Left lung (tissue), 10 donors: Measurements from ENCODE around the gene DRAXIN. TPM values are rescaled to one million over a fixed set of nuclear protein-coding genes. Genes with fewer than 3 reads are reported as not detected.

Source experiments
- ATAC-seq: fragments of 200-7000 bp; cut with Tn5 transposase; one replicate; pipeline ENCODE4 v1.9.1; 2020; ENCODE audit warnings: moderate library complexity
- DNase-seq, 4 donors: peaks; one replicate each; pipeline ENCODE4 v3.0.0-alpha.2; 2013 to 2020
- H3K27ac ChIP-seq, 2 donors: fragments of 200-600 bp; sonication (generic) in 1 of 2; one replicate each; pipeline versions ENCODE4 v1.5.0 to v1.8.0; 2020 to 2021
- H3K27me3 ChIP-seq, 2 donors: fragments of 200-600 bp; sonication (generic) in 1 of 2; one replicate each; pipeline versions ENCODE4 v1.5.0 to v1.8.0; 2020 to 2021
- H3K36me3 ChIP-seq, 2 donors: fragments of 200-600 bp; sonication (generic) in 1 of 2; one replicate each; pipeline versions ENCODE4 v1.5.0 to v1.8.0; 2020 to 2021
- H3K4me1 ChIP-seq, 2 donors: fragments of 200-600 bp; one replicate each; pipeline ENCODE4 v1.8.0; 2021
- H3K4me3 ChIP-seq, 2 donors: fragments of 200-600 bp; sonication (generic) in 1 of 2; one replicate each; pipeline versions ENCODE4 v1.5.0 to v1.8.0; 2020 to 2021; ENCODE audit warnings: mild to moderate bottlenecking in 1 of 2
- H3K9me3 ChIP-seq, 2 donors: fragments of 200-600 bp; sonication (generic) in 1 of 2; one replicate each; pipeline versions ENCODE4 v1.5.0 to v1.8.0; 2020 to 2021
- intact Hi-C, 2 donors: fragments of 100-400 bp; cut with DNase I; formaldehyde crosslinking; loops; one replicate each; pipeline versions ENCODE4 v1.11.2 to v1.14.2; 2022
- polyA plus RNA-seq, 6 donors: library from polyadenylated mRNA; unstranded; fragments of 120-200 nt; gene quantifications; one replicate each; pipeline ENCODE4 v1.2.1, GENCODE V29; 2013; ENCODE audit not compliant: insufficient read length in 6 of 6
- total RNA-seq, 2 donors: library from RNA; stranded (reverse); fragmentation: NEBNext Ultra II Directional; extraction: Animal tissue kit (Norgen Biotek cat#: 25700); gene quantifications; one replicate each; pipeline ENCODE4 v1.2.1, GENCODE V29; 2021
- TF ChIP-seq, protein P1 (sequence below), 2 donors: fragments of 200-600 bp; sonication (generic) in 1 of 2; IDR thresholded peaks; one replicate each; pipeline versions ENCODE4 v1.5.0 to v1.8.0; 2021; ENCODE audit warnings: antibody characterized with exemption in 2 of 2
- donor health status: DM: no; HTN: yes; CAD: no.
- donor health status: DM: no; HTN: no; CAD: no.

Gene DRAXIN
- total and polyA plus RNA-seq, 8 donors = 0.10 to 3.2 (median 2.3) TPM

DNA sequence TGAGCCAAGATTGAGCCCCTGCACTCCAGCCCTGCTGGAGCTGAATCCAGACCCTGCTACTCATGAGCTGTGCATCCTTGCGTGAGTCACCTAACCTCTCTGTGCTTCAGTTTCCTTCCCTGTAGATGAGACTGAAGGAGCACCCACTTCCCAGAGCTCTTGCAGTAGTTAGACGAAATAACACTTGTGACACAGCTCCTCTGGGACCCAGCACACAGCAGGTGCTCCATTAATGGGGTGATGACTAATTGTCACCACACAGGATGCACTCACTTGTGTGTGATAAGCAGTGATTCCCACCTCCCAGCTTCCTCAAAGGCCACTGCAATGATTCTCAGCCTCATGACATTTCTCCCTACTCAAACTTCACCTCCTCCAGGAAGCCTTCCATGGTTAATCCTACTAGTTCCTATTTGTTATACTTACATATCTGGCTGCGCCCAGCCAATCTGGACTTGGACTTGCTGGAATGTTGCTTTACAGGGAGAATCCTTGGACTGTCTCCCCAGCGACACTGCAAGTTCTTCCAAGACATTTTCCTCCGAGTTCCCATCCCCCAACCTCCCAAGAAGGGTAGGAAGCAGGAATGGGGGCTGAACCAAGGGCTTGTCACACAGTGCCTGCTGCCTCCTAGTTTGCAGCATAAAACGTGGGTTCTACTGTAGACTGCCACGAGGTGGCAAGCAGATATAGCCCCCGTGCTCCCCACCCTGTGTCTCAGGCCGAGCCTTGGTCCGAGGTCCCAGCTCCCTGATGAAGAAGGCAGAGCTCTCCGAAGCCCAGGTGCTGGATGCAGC, 17.2 kb downstream of the DRAXIN start:
- DNase-seq = no peak

DNA sequence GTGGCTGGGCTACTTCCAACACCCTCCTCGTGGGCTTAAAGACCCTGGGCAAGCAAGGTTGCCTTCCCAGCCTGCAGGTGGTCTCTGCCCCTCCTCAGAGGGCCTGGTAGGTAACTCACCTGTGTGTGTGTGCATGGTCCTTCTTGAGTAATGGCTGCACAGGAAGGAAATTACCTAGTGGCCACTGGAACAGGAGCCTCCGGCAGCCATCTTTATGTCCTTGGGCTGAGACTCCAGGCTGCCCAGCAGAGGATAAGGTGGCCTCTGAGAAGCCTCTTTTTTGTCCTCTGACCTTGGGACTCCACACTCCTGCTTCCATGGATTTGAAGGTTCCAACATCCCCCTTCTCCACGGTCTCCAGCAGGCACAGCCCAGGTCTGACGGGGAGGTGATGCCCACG, 20.0 kb downstream of the DRAXIN start:
- Histone ChIP-seq H3K4me1 (no peaks in the 10 kb centered on the region), H3K27me3 (peaks cover 0 to 17% of the 10 kb centered on the region in 2 donors), H3K4me3 (no peak overlapping the region), H3K36me3 (no peaks in the 10 kb centered on the region), H3K9me3 (no peaks in the 10 kb centered on the region), H3K27ac (no peak overlapping the region)
- no peak for ATAC-seq
- TF ChIP-seq, protein P1, sequence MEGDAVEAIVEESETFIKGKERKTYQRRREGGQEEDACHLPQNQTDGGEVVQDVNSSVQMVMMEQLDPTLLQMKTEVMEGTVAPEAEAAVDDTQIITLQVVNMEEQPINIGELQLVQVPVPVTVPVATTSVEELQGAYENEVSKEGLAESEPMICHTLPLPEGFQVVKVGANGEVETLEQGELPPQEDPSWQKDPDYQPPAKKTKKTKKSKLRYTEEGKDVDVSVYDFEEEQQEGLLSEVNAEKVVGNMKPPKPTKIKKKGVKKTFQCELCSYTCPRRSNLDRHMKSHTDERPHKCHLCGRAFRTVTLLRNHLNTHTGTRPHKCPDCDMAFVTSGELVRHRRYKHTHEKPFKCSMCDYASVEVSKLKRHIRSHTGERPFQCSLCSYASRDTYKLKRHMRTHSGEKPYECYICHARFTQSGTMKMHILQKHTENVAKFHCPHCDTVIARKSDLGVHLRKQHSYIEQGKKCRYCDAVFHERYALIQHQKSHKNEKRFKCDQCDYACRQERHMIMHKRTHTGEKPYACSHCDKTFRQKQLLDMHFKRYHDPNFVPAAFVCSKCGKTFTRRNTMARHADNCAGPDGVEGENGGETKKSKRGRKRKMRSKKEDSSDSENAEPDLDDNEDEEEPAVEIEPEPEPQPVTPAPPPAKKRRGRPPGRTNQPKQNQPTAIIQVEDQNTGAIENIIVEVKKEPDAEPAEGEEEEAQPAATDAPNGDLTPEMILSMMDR (IDR thresholded peaks at IDR 0.05) = no peak
- intact Hi-C loops = no loop called here
- DNase-seq = no peak

More for the DNA sequence above, 17.2 kb downstream of the DRAXIN start:
- no peak for ATAC-seq
- no peaks in the 10 kb centered on the region for H3K36me3 ChIP-seq
- TF ChIP-seq, protein P1 (IDR thresholded peaks at IDR 0.05) = no peak
- intact Hi-C loops = no loop called here
- H3K9me3 ChIP-seq = no peaks in the 10 kb centered on the region
- H3K27ac ChIP-seq = no peak overlapping the region
- H3K27me3 ChIP-seq = peaks cover 0 to 35% of the 10 kb centered on the region in 2 donors
- no peak overlapping the region for H3K4me3 ChIP-seq
- H3K4me1 ChIP-seq = no peaks in the 10 kb centered on the region

DNA sequence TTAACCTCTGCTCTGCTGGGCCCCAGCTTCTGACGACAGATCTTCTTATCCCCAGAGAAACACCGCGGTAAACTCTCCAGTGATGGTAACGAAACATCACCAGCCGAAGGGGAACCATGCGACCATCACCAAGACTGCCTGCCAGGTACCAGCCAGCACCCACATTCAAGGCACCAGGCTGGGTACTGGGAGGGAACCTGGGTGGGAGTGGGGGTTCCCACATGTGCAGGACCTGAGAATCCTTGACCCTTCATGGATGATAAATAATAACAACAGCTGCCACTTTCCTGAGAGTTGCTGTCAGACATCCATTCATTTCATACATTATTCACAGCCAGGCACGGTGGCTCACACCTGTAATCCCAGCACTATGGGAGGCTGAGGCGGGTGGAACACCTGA, 20.8 kb downstream of the DRAXIN start:
- TF ChIP-seq, protein P1 (IDR thresholded peaks at IDR 0.05) = no peak
- H3K4me1 ChIP-seq = no peaks in the 10 kb centered on the region
- H3K27me3 ChIP-seq = peaks cover 0 to 17% of the 10 kb centered on the region in 2 donors
- ATAC-seq (no peak), DNase-seq (no peak)
- H3K36me3 ChIP-seq = no peaks in the 10 kb centered on the region
- no peaks in the 10 kb centered on the region for H3K9me3 ChIP-seq
- no peak overlapping the region for H3K27ac ChIP-seq
- intact Hi-C loops = no loop called here
- H3K4me3 ChIP-seq = no peak overlapping the region

DNA sequence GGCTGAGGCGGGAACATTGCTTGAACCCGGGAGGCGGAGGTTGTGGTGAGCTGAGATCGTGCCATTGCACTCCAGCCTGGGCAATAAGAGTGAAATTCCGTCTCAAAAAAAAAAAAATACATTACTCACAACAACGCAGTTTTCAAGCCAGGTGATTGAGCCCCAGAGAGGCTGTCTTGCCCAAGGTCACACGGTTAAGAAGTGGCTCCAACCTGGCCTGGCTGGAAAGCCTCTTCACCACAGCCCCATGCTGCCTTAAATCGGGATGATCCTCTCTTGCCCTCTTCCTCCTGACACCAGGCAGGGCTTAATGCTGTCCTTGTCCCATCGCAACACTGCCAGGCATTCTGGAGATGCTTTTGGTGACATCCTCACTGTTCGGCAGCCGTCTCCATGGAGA, 21.6 kb downstream of the DRAXIN start:
- no peaks in the 10 kb centered on the region for H3K36me3 ChIP-seq
- H3K9me3 ChIP-seq = no peaks in the 10 kb centered on the region
- H3K4me1 ChIP-seq = no peaks in the 10 kb centered on the region
- no peak overlapping the region for H3K27ac ChIP-seq
- ATAC-seq (peak; percentile 26), DNase-seq (no peak)
- no peak overlapping the region for H3K4me3 ChIP-seq
- TF ChIP-seq, protein P1 (IDR thresholded peaks at IDR 0.05) = no peak
- peaks cover 0 to 17% of the 10 kb centered on the region in 2 donors for H3K27me3 ChIP-seq
- intact Hi-C loops = no loop called here

DNA sequence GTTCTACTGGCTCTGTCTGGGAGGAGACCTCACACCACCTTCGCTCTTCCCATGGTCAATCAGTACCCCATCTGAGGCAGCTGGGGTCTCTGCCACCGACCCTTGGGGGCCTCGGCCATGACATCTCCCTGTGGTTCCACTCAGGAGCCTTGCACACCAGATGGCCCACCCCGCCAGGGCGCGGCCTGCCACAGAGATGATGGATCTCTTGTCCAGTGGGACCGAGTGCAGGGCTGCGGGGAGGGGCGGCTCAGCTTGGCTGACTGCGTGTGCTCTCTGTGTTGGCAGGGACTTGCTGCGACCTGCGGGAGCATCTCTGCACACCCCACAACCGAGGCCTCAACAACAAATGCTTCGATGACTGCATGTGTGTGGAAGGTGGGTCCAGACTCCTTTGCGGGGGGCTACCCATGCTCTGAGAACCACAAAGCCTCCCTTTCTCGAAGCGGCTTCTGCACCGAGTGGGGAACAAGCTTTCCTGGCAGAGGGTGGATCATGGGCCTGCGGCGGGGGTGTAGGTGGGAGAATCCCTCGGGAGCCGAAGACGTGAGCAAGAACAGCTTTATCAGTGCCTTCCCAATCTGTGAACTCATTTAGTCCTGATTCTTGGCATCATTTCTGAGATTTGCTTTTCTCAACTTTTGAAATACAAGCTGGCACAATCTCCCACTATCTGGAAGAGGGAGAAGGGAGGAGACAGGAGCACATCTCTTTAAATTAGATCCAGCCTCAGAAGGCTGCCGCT, 23.5 kb downstream of the DRAXIN start:
- Histone ChIP-seq H3K27ac (no peak overlapping the region), H3K4me1 (peaks cover 0 to 13% of the 10 kb centered on the region in 2 donors), H3K9me3 (no peaks in the 10 kb centered on the region), H3K36me3 (no peaks in the 10 kb centered on the region), H3K27me3 (peaks cover 0 to 17% of the 10 kb centered on the region in 2 donors), H3K4me3 (no peak overlapping the region)
- intact Hi-C loops = no loop called here
- TF ChIP-seq, protein P1 (IDR thresholded peaks at IDR 0.05) = no peak
- ATAC-seq (no peak), DNase-seq (no peak)
